ENCODE measurements around the gene CWC22.
"Not testable (repeated sequence)": the region's sequence is repeated elsewhere in the genome, so short reads cannot be mapped to it uniquely, and the experiment has no call there.

Gene CWC22

GRCh38 chr2:179950391-179950790 is 56.7 kb downstream of the CWC22 start:
- no peak for DNase-seq (ENCODE audit: low spot score)

- no peak for DNase-seq (ENCODE audit: low spot score)
Measured at GRCh38 chr2:179949438-179949837, 57.7 kb downstream of the CWC22 start.

GRCh38 chr2:179948058-179948457 is 59.0 kb downstream of the CWC22 start:
- no peak for DNase-seq (ENCODE audit: low spot score)

- DNase-seq (ENCODE audit: low spot score), result peak; percentile 30
Measured at GRCh38 chr2:179946810-179947615, 60.1 kb downstream of the CWC22 start.

GRCh38 chr2:179946346-179946745 is 60.8 kb downstream of the CWC22 start:
- DNase-seq (ENCODE audit: low spot score), result no peak

- DNase-seq (ENCODE audit: low spot score), result no peak
Measured at GRCh38 chr2:179939259-179939658, 67.8 kb downstream of the CWC22 start.

GRCh38 chr2:179938026-179938425 is 69.1 kb downstream of the CWC22 start:
- DNase-seq (ENCODE audit: low spot score), result no peak

- DNase-seq (ENCODE audit: low spot score), result peak; percentile 26
Measured at GRCh38 chr2:179936654-179937053, 70.4 kb downstream of the CWC22 start.

GRCh38 chr2:179936141-179936540 is 71.0 kb downstream of the CWC22 start:
- no peak for DNase-seq (ENCODE audit: low spot score)

- DNase-seq (ENCODE audit: low spot score), result no peak
Measured at GRCh38 chr2:179932786-179933185, 74.3 kb downstream of the CWC22 start.

- no peak for DNase-seq (ENCODE audit: low spot score)
Measured at GRCh38 chr2:179931502-179931901, 75.6 kb downstream of the CWC22 start.

- not testable (repeated sequence) for DNase-seq (ENCODE audit: low spot score)
Measured at GRCh38 chr2:179929997-179930396, 77.1 kb downstream of the CWC22 start.

- no peak for DNase-seq (ENCODE audit: low spot score)
Measured at GRCh38 chr2:179927041-179927440, 80.1 kb downstream of the CWC22 start.

- no peak for DNase-seq (ENCODE audit: low spot score)
Measured at GRCh38 chr2:179925713-179926112, 81.4 kb downstream of the CWC22 start.

- no peak for DNase-seq (ENCODE audit: low spot score)
Measured at GRCh38 chr2:179917272-179917671, 89.8 kb downstream of the CWC22 start.

- DNase-seq (ENCODE audit: low spot score), result no peak
Measured at GRCh38 chr2:179915395-179915992, 91.6 kb downstream of the CWC22 start.

- no peak for DNase-seq (ENCODE audit: low spot score)
Measured at GRCh38 chr2:179913809-179914208, 93.3 kb downstream of the CWC22 start.

- no peak for DNase-seq (ENCODE audit: low spot score)
Measured at GRCh38 chr2:179911569-179911968, 95.5 kb downstream of the CWC22 start.

- DNase-seq (ENCODE audit: low spot score), result no peak
Measured at GRCh38 chr2:179910735-179911113, 96.4 kb downstream of the CWC22 start.

- no peak for DNase-seq (ENCODE audit: low spot score)
Measured at GRCh38 chr2:179909845-179910734, 97.0 kb downstream of the CWC22 start.

- no peak for DNase-seq (ENCODE audit: low spot score)
Measured at GRCh38 chr2:179900655-179901054, 106.4 kb downstream of the CWC22 start.

- no peak for DNase-seq (ENCODE audit: low spot score)
Measured at GRCh38 chr2:179899666-179900065, 107.4 kb downstream of the CWC22 start.

GRCh38 chr2:179898873-179899272 is 108.2 kb downstream of the CWC22 start:
- DNase-seq (ENCODE audit: low spot score), result peak; percentile 56
